Smooth muscle cell (in vitro differentiated cells): ENCODE measurements around the gene CSF2. TPM values are rescaled to one million over a fixed set of nuclear protein-coding genes. Genes with fewer than 3 reads are reported as not detected.
"Not testable (repeated sequence)": the region's sequence is repeated elsewhere in the genome, so short reads cannot be mapped to it uniquely, and the experiment has no call there.

ENCODE experiments used
- DNase-seq: peaks from one replicate; lab custom pipeline; 2025; ENCODE audit not compliant: unreplicated experiment; lab: John Stamatoyannopoulos, UW
- H2AFZ ChIP-seq: fragments of 200-600 bp; sonication (generic); 2 replicates; pipeline ENCODE4 v1.6.0; 2016; ENCODE audit warnings: antibody characterized with exemption, low read depth, mild to moderate bottlenecking
- H3F3A ChIP-seq: fragments of 200-600 bp; sonication (generic); 2 replicates; pipeline ENCODE4 v1.6.0; 2017; ENCODE audit warnings: antibody characterized with exemption, low read depth
- H3K27ac ChIP-seq: fragments of 200-600 bp; sonication (generic); 2 replicates; pipeline ENCODE4 v1.5.1; 2016; ENCODE audit warnings: low read depth, mild to moderate bottlenecking
- H3K27me3 ChIP-seq: fragments of 200-600 bp; sonication (generic); 2 replicates; pipeline ENCODE4 v1.6.1; 2016; ENCODE audit warnings: low read depth, mild to moderate bottlenecking
- H3K36me3 ChIP-seq: fragments of 200-600 bp; sonication (generic); 2 replicates; pipeline ENCODE4 v1.5.1; 2016; ENCODE audit warnings: low read depth
- H3K4me1 ChIP-seq: fragments of 200-600 bp; sonication (generic); 2 replicates; pipeline ENCODE4 v1.5.1; 2016; ENCODE audit warnings: low read depth
- H3K4me2 ChIP-seq: fragments of 200-600 bp; sonication (generic); 2 replicates; pipeline ENCODE4 v1.6.0; 2016; ENCODE audit warnings: mild to moderate bottlenecking
- H3K4me3 ChIP-seq: fragments of 200-600 bp; sonication (generic); 2 replicates; pipeline ENCODE4 v1.5.1; 2016; ENCODE audit warnings: mild to moderate bottlenecking
- H3K79me2 ChIP-seq: fragments of 200-600 bp; sonication (generic); 2 replicates; pipeline ENCODE4 v1.6.0; 2016; ENCODE audit warnings: low read depth, mild to moderate bottlenecking
- H3K9ac ChIP-seq: fragments of 200-600 bp; sonication (generic); 2 replicates; pipeline ENCODE4 v1.6.0; 2016; ENCODE audit warnings: low read depth
- H3K9me3 ChIP-seq: fragments of 200-600 bp; sonication (generic); replicated peaks from 2 replicates; pipeline ENCODE4 v1.5.1; 2016; ENCODE audit warnings: low read depth
- H4K20me1 ChIP-seq: fragments of 200-600 bp; sonication (generic); 2 replicates; pipeline ENCODE4 v1.6.0; 2016; ENCODE audit warnings: low read depth
- WGBS: methylation state at CpG from one replicate; pipeline ENCODE4 v1.1.7; 2016; ENCODE audit warnings: low lambda C conversion rate; 5-methylcytosine and 5-hydroxymethylcytosine counted together
- polyA plus RNA-seq: library from polyadenylated mRNA; unstranded; fragments of >200 nt; fragmentation: Nextera tagmentation; extraction: Ambion mirVana; gene quantifications from 2 replicates; pipeline ENCODE4 v1.2.1, GENCODE V29; 2016
- total RNA-seq: library from RNA; depleted of rRNA; stranded (reverse); fragments of >200 nt; gene quantifications from 2 replicates; pipeline ENCODE4 v1.2.3, GENCODE V29; 2014
- TF ChIP-seq, protein P1 (sequence below): fragments of 200-600 bp; sonication (generic); IDR thresholded peaks from 2 replicates; pipeline ENCODE4 v1.5.1; 2017; ENCODE audit warnings: borderline replicate concordance, mild to moderate bottlenecking, antibody characterized with exemption; ENCODE audit not compliant: insufficient read depth, poor library complexity, severe bottlenecking

CSF2 gene
- total and polyA plus RNA-seq, 2 experiments from 2014 or later, result not detected

- H3K9ac ChIP-seq, result peak overlapping the region; percentile 33
- peak overlapping the region; percentile 41 for H2AFZ ChIP-seq
- no peaks in the 10 kb centered on the region for H3K9me3 ChIP-seq
- peak overlapping the region; percentile 83 for H3K27ac ChIP-seq
- TF ChIP-seq, protein P1, sequence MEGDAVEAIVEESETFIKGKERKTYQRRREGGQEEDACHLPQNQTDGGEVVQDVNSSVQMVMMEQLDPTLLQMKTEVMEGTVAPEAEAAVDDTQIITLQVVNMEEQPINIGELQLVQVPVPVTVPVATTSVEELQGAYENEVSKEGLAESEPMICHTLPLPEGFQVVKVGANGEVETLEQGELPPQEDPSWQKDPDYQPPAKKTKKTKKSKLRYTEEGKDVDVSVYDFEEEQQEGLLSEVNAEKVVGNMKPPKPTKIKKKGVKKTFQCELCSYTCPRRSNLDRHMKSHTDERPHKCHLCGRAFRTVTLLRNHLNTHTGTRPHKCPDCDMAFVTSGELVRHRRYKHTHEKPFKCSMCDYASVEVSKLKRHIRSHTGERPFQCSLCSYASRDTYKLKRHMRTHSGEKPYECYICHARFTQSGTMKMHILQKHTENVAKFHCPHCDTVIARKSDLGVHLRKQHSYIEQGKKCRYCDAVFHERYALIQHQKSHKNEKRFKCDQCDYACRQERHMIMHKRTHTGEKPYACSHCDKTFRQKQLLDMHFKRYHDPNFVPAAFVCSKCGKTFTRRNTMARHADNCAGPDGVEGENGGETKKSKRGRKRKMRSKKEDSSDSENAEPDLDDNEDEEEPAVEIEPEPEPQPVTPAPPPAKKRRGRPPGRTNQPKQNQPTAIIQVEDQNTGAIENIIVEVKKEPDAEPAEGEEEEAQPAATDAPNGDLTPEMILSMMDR, result no peak
- H3F3A ChIP-seq, result peaks cover 3% of the 10 kb centered on the region
- H3K36me3 ChIP-seq, result no peaks in the 10 kb centered on the region
- no peaks in the 10 kb centered on the region for H4K20me1 ChIP-seq
- no peaks in the 10 kb centered on the region for H3K27me3 ChIP-seq
- H3K79me2 ChIP-seq, result no peaks in the 10 kb centered on the region
- DNase-seq, result peak; percentile 12
- no peak overlapping the region for H3K4me3 ChIP-seq
- peaks cover 4% of the 10 kb centered on the region for H3K4me1 ChIP-seq
- peak overlapping the region; percentile 9 for H3K4me2 ChIP-seq
Measured at GRCh38 chr5:132103332-132103951, 29.9 kb downstream of the CSF2 start.

GRCh38 chr5:132103969-132104391 lies 30.4 kb downstream of the CSF2 start:
- Histone ChIP-seq H3F3A (peaks cover 3% of the 10 kb centered on the region), H3K4me1 (peaks cover 4% of the 10 kb centered on the region), H3K4me3 (no peak overlapping the region), H3K27me3 (no peaks in the 10 kb centered on the region), H4K20me1 (no peaks in the 10 kb centered on the region), H3K9me3 (no peaks in the 10 kb centered on the region), H3K36me3 (no peaks in the 10 kb centered on the region), H3K79me2 (no peaks in the 10 kb centered on the region), H3K4me2 (peak overlapping the region; percentile 9), H3K9ac (no peak overlapping the region), H2AFZ (no peak overlapping the region), H3K27ac (peak overlapping the region; percentile 83)
- 92% methylated on average over 6 of the region's 6 CpGs for WGBS
- TF ChIP-seq, protein P1, result no peak
- no peak for DNase-seq

DNA sequence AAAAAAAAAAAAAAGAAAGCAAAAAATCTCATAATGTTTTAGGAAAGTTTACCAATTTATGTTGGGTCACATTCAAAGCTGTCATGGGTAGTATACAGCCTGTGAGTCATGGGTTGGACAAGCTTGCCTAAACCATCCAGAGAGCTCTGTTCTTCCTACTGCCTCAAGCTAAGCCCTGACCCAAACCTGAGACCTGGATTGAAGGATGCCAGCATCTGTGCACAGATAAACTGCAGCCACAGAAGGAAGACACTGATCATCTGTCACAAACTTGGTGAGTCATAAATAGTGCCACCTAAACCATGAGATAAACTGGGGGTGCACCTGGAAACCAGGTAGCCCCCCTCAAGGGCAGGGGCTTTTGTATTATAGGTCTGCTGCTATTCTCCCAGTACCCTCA lies 31.0 kb downstream of the CSF2 start:
- TF ChIP-seq, protein P1, result no peak
- Histone ChIP-seq H3K9me3 (no peaks in the 10 kb centered on the region), H3K27me3 (no peaks in the 10 kb centered on the region), H2AFZ (no peak overlapping the region), H3K9ac (no peak overlapping the region), H3K4me3 (no peak overlapping the region), H3K4me1 (peaks cover 4% of the 10 kb centered on the region), H3K4me2 (no peak overlapping the region), H3K27ac (no peak overlapping the region), H3K79me2 (no peaks in the 10 kb centered on the region), H3K36me3 (no peaks in the 10 kb centered on the region), H3F3A (peaks cover 3% of the 10 kb centered on the region), H4K20me1 (no peaks in the 10 kb centered on the region)
- no peak for DNase-seq

DNA sequence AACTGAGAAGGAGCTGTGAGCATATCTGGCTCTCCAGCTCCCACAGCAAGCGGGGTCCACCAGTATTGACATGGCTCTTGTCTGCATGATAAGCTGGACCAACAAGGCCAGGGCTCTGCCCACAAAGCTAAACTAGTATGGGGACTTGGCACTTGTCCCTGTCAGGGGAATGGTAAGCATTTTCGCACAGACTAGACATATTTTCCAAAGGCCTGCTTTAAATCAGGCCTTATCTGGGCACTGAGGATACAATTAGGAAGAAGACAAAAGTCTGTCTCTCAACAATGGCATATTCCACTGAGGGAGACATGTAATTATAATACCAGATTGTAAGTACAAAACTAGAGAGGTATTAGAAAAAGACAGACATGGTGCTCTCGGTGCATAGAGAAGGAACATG lies 32.1 kb downstream of the CSF2 start:
- no peak overlapping the region for H3K9ac ChIP-seq
- H3K79me2 ChIP-seq, result no peaks in the 10 kb centered on the region
- TF ChIP-seq, protein P1, result no peak
- no peak for DNase-seq
- H3K27me3 ChIP-seq, result no peaks in the 10 kb centered on the region
- H4K20me1 ChIP-seq, result no peaks in the 10 kb centered on the region
- H3K4me3 ChIP-seq, result no peak overlapping the region
- peaks cover 4% of the 10 kb centered on the region for H3K4me1 ChIP-seq
- H3K4me2 ChIP-seq, result no peak overlapping the region
- no peaks in the 10 kb centered on the region for H3K9me3 ChIP-seq
- WGBS, result 88% methylated on average over 3 of the region's 3 CpGs
- H3K27ac ChIP-seq, result no peak overlapping the region
- H3F3A ChIP-seq, result peaks cover 3% of the 10 kb centered on the region
- no peaks in the 10 kb centered on the region for H3K36me3 ChIP-seq
- no peak overlapping the region for H2AFZ ChIP-seq

DNA sequence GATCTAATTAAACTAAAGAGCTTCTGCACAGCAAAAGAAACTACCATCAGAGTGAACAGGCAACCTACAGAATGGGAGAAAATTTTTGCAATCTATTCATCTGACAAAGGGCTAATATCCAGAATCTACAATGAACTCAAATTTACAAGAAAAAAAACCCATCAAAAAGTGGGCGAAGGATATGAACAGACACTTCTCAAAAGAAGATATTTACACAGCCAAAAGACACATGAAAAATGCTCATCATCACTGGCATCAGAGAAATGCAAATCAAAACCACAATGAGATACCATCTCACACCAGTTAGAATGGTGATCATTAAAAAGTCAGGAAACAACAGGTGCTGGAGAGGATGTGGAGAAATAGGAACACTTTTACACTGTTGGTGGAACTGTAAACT lies 34.9 kb downstream of the CSF2 start:
- WGBS, result 100% methylated on average over 1 of the region's 1 CpG
- DNase-seq, result not testable (repeated sequence)

DNA sequence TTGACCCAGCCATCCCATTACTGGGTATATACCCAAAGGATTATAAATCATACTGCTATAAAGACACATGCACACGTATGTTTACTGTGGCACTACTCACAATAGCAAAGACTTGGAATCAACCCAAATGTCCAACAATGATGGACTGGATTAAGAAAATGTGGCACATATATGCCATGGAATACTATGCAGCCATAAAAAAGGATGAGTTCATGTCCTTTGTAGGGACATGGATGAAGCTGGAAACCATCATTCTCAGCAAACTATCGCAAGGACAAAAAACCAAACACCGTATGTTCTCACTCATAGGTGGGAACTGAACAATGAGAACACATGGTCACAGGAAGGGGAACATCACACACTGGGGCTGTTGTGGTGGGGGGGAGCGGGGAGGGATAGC lies 35.4 kb downstream of the CSF2 start:
- H3K79me2 ChIP-seq, H4K20me1 ChIP-seq, H3F3A ChIP-seq, H3K27ac ChIP-seq, H3K9ac ChIP-seq, DNase-seq, H3K9me3 ChIP-seq, H3K27me3 ChIP-seq, H2AFZ ChIP-seq, H3K4me3 ChIP-seq, H3K36me3 ChIP-seq, H3K4me2 ChIP-seq, H3K4me1 ChIP-seq: not testable (repeated sequence)
- WGBS, result 92% methylated on average over 4 of the region's 4 CpGs

More for the DNA sequence above, 34.9 kb downstream of the CSF2 start:
- not testable (repeated sequence) for H3K4me1 ChIP-seq, H3K27me3 ChIP-seq, H3K36me3 ChIP-seq, H3K9me3 ChIP-seq, H3K9ac ChIP-seq, H3K4me3 ChIP-seq, H4K20me1 ChIP-seq, H3K79me2 ChIP-seq, H3K27ac ChIP-seq, H3F3A ChIP-seq, H2AFZ ChIP-seq, H3K4me2 ChIP-seq
